CD4-positive, alpha-beta memory T cell (primary cell): ENCODE measurements around the gene LRP8. TPM values are rescaled to one million over a fixed set of nuclear protein-coding genes. Genes with fewer than 3 reads are reported as not detected.
A peak's percentile ranks its signal among the peaks of the same experiment; 100 is the strongest.

Experiments used
- CTCF ChIA-PET: fragments of 350-600 bp; sonication (Branson Sonifier 250); formaldehyde crosslinking; loops from one replicate; lab custom pipeline; 2021; ENCODE audit warnings: inconsistent platforms; ENCODE audit not compliant: partially characterized antibody; lab: Charles Lee
- POLR2A ChIA-PET: fragments of 350-600 bp; sonication (Branson Sonifier 250); formaldehyde crosslinking; loops from one replicate; lab custom pipeline; 2021; ENCODE audit not compliant: partially characterized antibody; lab: Charles Lee
- DNase-seq, 5 donors: peaks; one replicate each; pipeline versions ENCODE4 v3.0.0 to v3.0.0-alpha.2; 2020 to 2022; ENCODE audit warnings: mixed read lengths in 1 of 5
- H3K27ac ChIP-seq: one replicate; pipeline ENCODE4 v1.7.0; 2013; ENCODE audit warnings: low read depth, low read length
- H3K27me3 ChIP-seq: 2 replicates; pipeline ENCODE4 v1.7.0; 2013; ENCODE audit warnings: mild to moderate bottlenecking, low read length, moderate library complexity; ENCODE audit not compliant: insufficient read depth
- H3K36me3 ChIP-seq: 2 replicates; pipeline ENCODE4 v1.7.0; 2013; ENCODE audit warnings: mild to moderate bottlenecking, low read length, moderate library complexity; ENCODE audit not compliant: insufficient read depth
- H3K4me1 ChIP-seq: 2 replicates; pipeline ENCODE4 v1.7.0; 2013; ENCODE audit warnings: mild to moderate bottlenecking, low read length, moderate library complexity; ENCODE audit not compliant: insufficient read depth
- H3K4me3 ChIP-seq, 2 donors: one replicate each; pipeline ENCODE4 v1.7.0; 2013; ENCODE audit warnings: low read length in 2 of 2, mild to moderate bottlenecking in 1 of 2
- H3K9me3 ChIP-seq, 2 donors: one replicate each; pipeline ENCODE4 v1.7.0; 2013; ENCODE audit warnings: low read length in 2 of 2, control low read depth in 1 of 2; ENCODE audit not compliant: control insufficient read depth in 1 of 2
- H3K27ac Mint-ChIP-seq, 7 donors: one replicate each; pipeline ENCODE4 v1.8.0; 2020 to 2021; ENCODE audit warnings: mixed read lengths in 7 of 7, mild to moderate bottlenecking in 6 of 7, inconsistent platforms in 3 of 7, moderate library complexity in 3 of 7
- H3K27me3 Mint-ChIP-seq, 2 donors: one replicate each; pipeline ENCODE4 v1.8.0; 2020 to 2021; ENCODE audit warnings: mixed read lengths in 2 of 2
- H3K36me3 Mint-ChIP-seq, 2 donors: one replicate each; pipeline ENCODE4 v1.8.0; 2020 to 2021; ENCODE audit warnings: mixed read lengths in 2 of 2, inconsistent platforms in 1 of 2, mild to moderate bottlenecking in 1 of 2
- H3K4me1 Mint-ChIP-seq, 4 donors: one replicate each; pipeline ENCODE4 v1.8.0; 2020 to 2021; ENCODE audit warnings: mixed read lengths in 4 of 4, mild to moderate bottlenecking in 1 of 4
- H3K4me3 Mint-ChIP-seq, 8 donors: one replicate each; pipeline ENCODE4 v1.8.0; 2020 to 2021; ENCODE audit warnings: mixed read lengths in 8 of 8, mild to moderate bottlenecking in 7 of 8, moderate library complexity in 6 of 8, inconsistent platforms in 3 of 8
- H3K9me3 Mint-ChIP-seq, 8 donors: one replicate each; pipeline ENCODE4 v1.8.0; 2020 to 2021; ENCODE audit warnings: mixed read lengths in 8 of 8, mild to moderate bottlenecking in 5 of 8, inconsistent platforms in 3 of 8, moderate library complexity in 1 of 8
- intact Hi-C: fragments of 100-400 bp; cut with micrococcal nuclease; formaldehyde crosslinking; loops from one replicate; pipeline ENCODE4 v1.15.1; 2023
- polyA plus RNA-seq, 2 donors: library from polyadenylated mRNA; unstranded; fragments of 300-500 nt; fragmentation: Illumina TruSeq; gene quantifications; one replicate each; pipeline ENCODE4 v1.2.3, GENCODE V29; 2021
- total RNA-seq, 2 experiments: library from RNA; stranded (reverse); gene quantifications; one replicate each; pipeline ENCODE4 v1.2.3, GENCODE V29; 2021

Gene LRP8
- total and polyA plus RNA-seq, 4 experiments from 2014 or later, result 0.91 to 17.6 (median 10.0) TPM

GRCh38 chr1:53273526-53273925 lies 54.3 kb downstream of the LRP8 start:
- H3K4me3 ChIP-seq, result no peak overlapping the region
- no peak for DNase-seq
- peak overlapping the region in 1 of 7 donors; percentile 61 for H3K27ac Mint-ChIP-seq
- peaks cover 4% of the 10 kb centered on the region for H3K36me3 ChIP-seq
- peaks cover 0 to 5% (median 1%) of the 10 kb centered on the region in 4 donors for H3K4me1 Mint-ChIP-seq
- intact Hi-C loops, result no loop called here
- H3K27me3 ChIP-seq, result no peaks in the 10 kb centered on the region
- no peaks in the 10 kb centered on the region for H3K9me3 Mint-ChIP-seq
- no peak overlapping the region for H3K27ac ChIP-seq
- no peaks in the 10 kb centered on the region for H3K4me1 ChIP-seq
- ChIA-PET POLR2A (no interaction called here), CTCF (interaction anchor here (11.1 kb wide), 1 partner anchor 120 kb away, joined by 240 read pairs; no protein-coding TSS in a partner anchor)
- H3K4me3 Mint-ChIP-seq, result no peak overlapping the region
- no peaks in the 10 kb centered on the region for H3K27me3 Mint-ChIP-seq
- peaks cover 0 to 29% of the 10 kb centered on the region in 2 donors for H3K36me3 Mint-ChIP-seq
- no peaks in the 10 kb centered on the region for H3K9me3 ChIP-seq

DNA sequence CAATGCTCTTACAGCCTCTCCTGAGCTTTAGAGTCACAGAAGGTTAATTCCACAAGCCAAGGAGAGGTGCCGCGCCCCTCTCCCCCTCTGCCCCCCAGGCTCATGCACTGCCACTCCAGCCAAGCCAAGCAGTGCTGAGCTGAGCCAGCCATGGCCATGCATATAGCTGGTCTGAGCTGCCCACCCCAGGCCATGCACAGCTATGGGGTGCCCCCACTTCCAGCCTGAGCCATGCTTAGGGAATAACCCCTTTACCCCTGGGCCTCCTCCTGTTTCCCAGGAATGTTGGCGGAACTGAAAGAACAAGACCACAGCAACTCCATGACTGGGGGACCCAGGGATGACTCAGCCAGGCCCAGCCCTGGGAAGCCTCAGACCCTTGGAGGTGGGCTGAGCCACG lies 55.5 kb downstream of the LRP8 start:
- no peaks in the 10 kb centered on the region for H3K4me1 Mint-ChIP-seq
- H3K27ac Mint-ChIP-seq, result no peak overlapping the region
- Histone ChIP-seq H3K27me3 (no peaks in the 10 kb centered on the region), H3K9me3 (no peaks in the 10 kb centered on the region), H3K4me1 (no peaks in the 10 kb centered on the region), H3K36me3 (peaks cover 3% of the 10 kb centered on the region), H3K27ac (no peak overlapping the region), H3K4me3 (no peak overlapping the region)
- no peaks in the 10 kb centered on the region for H3K27me3 Mint-ChIP-seq
- DNase-seq, result no peak
- H3K36me3 Mint-ChIP-seq, result peaks cover 0 to 24% of the 10 kb centered on the region in 2 donors
- H3K9me3 Mint-ChIP-seq, result no peaks in the 10 kb centered on the region
- H3K4me3 Mint-ChIP-seq, result no peak overlapping the region
- intact Hi-C loops, result no loop called here
- ChIA-PET POLR2A (no interaction called here), CTCF (interaction anchor here (11.1 kb wide), 1 partner anchor 121 kb away, joined by 240 read pairs; no protein-coding TSS in a partner anchor)

DNA sequence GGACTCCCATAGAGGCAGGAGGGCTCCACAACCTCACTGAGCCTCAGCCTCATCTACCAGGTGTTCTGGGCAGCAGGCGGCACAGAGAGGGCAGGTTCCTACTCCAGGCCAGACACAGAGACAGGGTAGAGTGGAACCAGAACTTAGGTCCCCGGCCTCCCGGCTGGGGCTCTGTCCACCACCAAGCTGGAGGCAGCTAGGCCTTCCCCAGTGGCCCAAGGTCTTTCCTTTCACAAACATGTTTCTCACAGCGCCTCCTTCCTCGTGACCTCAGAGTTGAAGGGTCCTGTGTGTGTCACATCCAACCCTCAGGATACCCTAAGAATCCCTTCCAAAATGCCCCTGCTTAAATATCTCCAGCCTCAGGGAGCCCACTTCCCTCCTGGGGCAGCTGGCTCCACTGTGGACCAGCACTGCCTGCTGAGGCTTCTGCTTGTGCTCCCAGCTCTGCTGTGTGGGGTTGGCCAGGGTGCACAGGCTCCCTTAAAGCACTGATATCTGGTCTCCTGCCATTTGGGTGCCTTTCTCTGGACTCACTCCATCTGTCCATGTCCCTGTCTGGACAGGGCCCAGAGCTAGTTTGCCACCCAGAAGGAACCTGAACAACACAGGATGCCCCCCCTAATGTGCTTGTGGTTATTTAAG lies 56.3 kb downstream of the LRP8 start:
- ChIA-PET POLR2A (no interaction called here), CTCF (interaction anchor here (1.4 to 11.1 kb wide), 2 partner anchors 122 kb away, joined by 3 to 240 read pairs; no protein-coding TSS in a partner anchor)
- no peak for DNase-seq
- Mint-ChIP-seq H3K4me3 (no peak overlapping the region), H3K36me3 (peaks cover 0 to 28% of the 10 kb centered on the region in 2 donors), H3K4me1 (no peaks in the 10 kb centered on the region), H3K27me3 (no peaks in the 10 kb centered on the region), H3K9me3 (no peaks in the 10 kb centered on the region), H3K27ac (peak overlapping the region in 1 of 7 donors; percentile 55)
- intact Hi-C loops, result no loop called here
- Histone ChIP-seq H3K27me3 (no peaks in the 10 kb centered on the region), H3K4me1 (no peaks in the 10 kb centered on the region), H3K27ac (no peak overlapping the region), H3K4me3 (no peak overlapping the region), H3K9me3 (no peaks in the 10 kb centered on the region), H3K36me3 (no peaks in the 10 kb centered on the region)

DNA sequence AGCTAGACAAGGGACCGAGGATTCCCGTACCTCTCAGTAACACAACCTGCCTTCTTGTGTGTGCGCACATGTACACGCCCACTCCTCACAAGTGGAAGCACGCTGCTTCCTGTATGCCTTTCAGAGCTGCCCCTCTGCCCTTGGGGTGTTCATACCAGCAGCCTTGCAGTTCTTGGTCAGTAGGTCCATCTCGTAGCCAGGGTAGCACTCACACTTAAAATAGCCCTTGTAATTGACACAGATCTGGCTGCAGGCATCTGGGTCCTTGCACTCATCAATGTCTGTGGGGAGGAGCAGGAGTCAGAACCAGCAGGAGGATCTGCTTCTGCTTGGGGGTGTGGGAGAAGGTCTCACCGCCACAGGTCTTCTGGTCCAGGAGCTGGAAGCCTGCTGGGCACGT lies 57.0 kb downstream of the LRP8 start:
- H3K27me3 Mint-ChIP-seq, result no peaks in the 10 kb centered on the region
- no peaks in the 10 kb centered on the region for H3K27me3 ChIP-seq
- no peak overlapping the region for H3K27ac ChIP-seq
- peaks cover 6 to 32% of the 10 kb centered on the region in 2 donors for H3K36me3 Mint-ChIP-seq
- no peaks in the 10 kb centered on the region for H3K4me1 Mint-ChIP-seq
- H3K9me3 Mint-ChIP-seq, result no peaks in the 10 kb centered on the region
- no peaks in the 10 kb centered on the region for H3K9me3 ChIP-seq
- H3K4me3 ChIP-seq, result no peak overlapping the region
- DNase-seq, result no peak
- no peak overlapping the region for H3K27ac Mint-ChIP-seq
- no peaks in the 10 kb centered on the region for H3K4me1 ChIP-seq
- H3K36me3 ChIP-seq, result no peaks in the 10 kb centered on the region
- intact Hi-C loops, result no loop called here
- no peak overlapping the region for H3K4me3 Mint-ChIP-seq
- CTCF ChIA-PET, result interaction anchor here (1.4 kb wide), 1 partner anchor 123 kb away, joined by 3 read pairs; no protein-coding TSS in a partner anchor
- POLR2A ChIA-PET, result no interaction called here

DNA sequence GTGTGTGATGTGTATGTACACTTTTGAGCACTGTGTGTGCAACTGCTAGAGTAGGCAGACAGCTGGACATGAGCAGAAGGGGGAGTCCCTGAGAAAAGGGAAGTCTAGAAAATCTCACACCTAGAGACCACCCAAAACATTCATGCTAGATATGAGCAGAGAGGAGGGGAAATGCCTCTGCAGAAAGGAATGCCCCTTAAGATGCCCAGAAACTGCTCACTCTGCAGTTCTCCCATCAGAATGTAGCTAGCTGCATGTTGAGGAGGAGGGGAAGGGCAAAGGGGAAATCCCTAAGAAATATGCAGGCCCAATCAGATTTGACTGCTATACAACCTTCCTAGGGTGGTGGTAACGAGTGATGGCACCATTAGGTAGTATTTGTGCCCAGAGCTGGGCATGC lies 57.8 kb downstream of the LRP8 start:
- no peaks in the 10 kb centered on the region for H3K4me1 ChIP-seq
- no peak overlapping the region for H3K4me3 ChIP-seq
- CTCF ChIA-PET, result interaction anchor here (1.4 kb wide), 1 partner anchor 123 kb away, joined by 3 read pairs; no protein-coding TSS in a partner anchor
- H3K9me3 ChIP-seq, result no peaks in the 10 kb centered on the region
- Mint-ChIP-seq H3K27me3 (no peaks in the 10 kb centered on the region), H3K36me3 (peaks cover 14 to 34% of the 10 kb centered on the region in 2 donors), H3K27ac (no peak overlapping the region), H3K4me3 (no peak overlapping the region), H3K9me3 (no peaks in the 10 kb centered on the region), H3K4me1 (no peaks in the 10 kb centered on the region)
- no peaks in the 10 kb centered on the region for H3K36me3 ChIP-seq
- intact Hi-C loops, result no loop called here
- DNase-seq, result no peak
- H3K27me3 ChIP-seq, result no peaks in the 10 kb centered on the region
- POLR2A ChIA-PET, result no interaction called here
- no peak overlapping the region for H3K27ac ChIP-seq

- intact Hi-C loops, result no loop called here
- ChIA-PET POLR2A (no interaction called here), CTCF (interaction anchor here (2.9 kb wide), 1 partner anchor 10 kb away, joined by 11 read pairs; no protein-coding TSS in a partner anchor)
- Histone ChIP-seq H3K27ac (no peak overlapping the region), H3K36me3 (peaks cover 2% of the 10 kb centered on the region), H3K4me3 (no peak overlapping the region), H3K4me1 (no peaks in the 10 kb centered on the region), H3K9me3 (no peaks in the 10 kb centered on the region), H3K27me3 (no peaks in the 10 kb centered on the region)
- Mint-ChIP-seq H3K9me3 (no peaks in the 10 kb centered on the region), H3K36me3 (peaks cover 26 to 38% of the 10 kb centered on the region in 2 donors), H3K4me3 (no peak overlapping the region), H3K27ac (peak overlapping the region in 1 of 7 donors; percentile 7), H3K27me3 (no peaks in the 10 kb centered on the region), H3K4me1 (no peaks in the 10 kb centered on the region)
- no peak for DNase-seq
Measured at GRCh38 chr1:53267761-53268160, 60.1 kb downstream of the LRP8 start.

DNA sequence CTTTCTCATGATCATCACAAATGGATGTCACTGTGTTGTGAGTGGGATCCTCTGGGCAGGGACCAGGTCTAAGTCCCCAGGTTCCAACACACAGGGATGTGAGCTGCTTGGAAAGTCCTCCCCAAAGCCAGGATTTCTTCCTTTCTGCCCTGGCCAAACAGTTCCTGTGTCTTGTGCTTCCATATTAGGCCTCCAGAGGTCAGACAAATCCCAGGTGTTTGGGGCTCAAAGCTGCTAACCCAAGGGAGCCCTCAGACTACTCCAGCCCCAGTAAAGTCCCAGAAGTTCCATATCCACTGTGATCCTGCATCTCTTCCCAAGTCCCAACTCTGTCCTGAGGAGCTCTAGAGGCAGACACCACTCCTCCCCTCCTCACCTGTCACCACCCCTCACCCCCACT lies 61.8 kb downstream of the LRP8 start:
- ChIA-PET POLR2A (no interaction called here), CTCF (interaction anchor here (2.9 kb wide), 1 partner anchor 12 kb away, joined by 11 read pairs; no protein-coding TSS in a partner anchor)
- Histone ChIP-seq H3K4me3 (no peak overlapping the region), H3K9me3 (no peaks in the 10 kb centered on the region), H3K4me1 (no peaks in the 10 kb centered on the region), H3K27me3 (no peaks in the 10 kb centered on the region), H3K36me3 (peaks cover 18% of the 10 kb centered on the region), H3K27ac (no peak overlapping the region)
- Mint-ChIP-seq H3K4me1 (no peaks in the 10 kb centered on the region), H3K27ac (no peak overlapping the region), H3K4me3 (no peak overlapping the region), H3K27me3 (no peaks in the 10 kb centered on the region), H3K9me3 (no peaks in the 10 kb centered on the region), H3K36me3 (peaks cover 26 to 44% of the 10 kb centered on the region in 2 donors)
- intact Hi-C loops, result no loop called here
- no peak for DNase-seq
